PC-9 (cell line): ENCODE results near the gene CDIPT. TPM values are rescaled to one million over a fixed set of nuclear protein-coding genes. Genes with fewer than 3 reads are reported as not detected.

Experiments used
- BruUV-seq: library from RNA; stranded (reverse); fragments of 400-500 nt; replicated peaks from 2 replicates; lab custom pipeline; 2021; lab: Mats Ljungman, UMichigan
- CTCF ChIA-PET: fragments of 300-600 bp; sonication (Branson Sonifier 250); formaldehyde crosslinking; loops from one replicate; lab custom pipeline; 2022; ENCODE audit warnings: antibody characterized with exemption; lab: Charles Lee
- POLR2A ChIA-PET: fragments of 300-600 bp; sonication (Branson Sonifier 250); formaldehyde crosslinking; loops from one replicate; lab custom pipeline; 2022; ENCODE audit warnings: antibody characterized with exemption; ENCODE audit not compliant: unreplicated experiment; lab: Charles Lee
- DNase-seq, 2 experiments: peaks; one replicate each; pipeline versions ENCODE4 v3.0.0 to v3.0.0-alpha.2; 2015 to 2022; ENCODE audit warnings: mixed read lengths in 1 of 2
- H2AFZ ChIP-seq: fragments of 200-600 bp; sonication (generic); 2 replicates; pipeline ENCODE4 v1.8.1; 2017; ENCODE audit warnings: antibody characterized with exemption
- H3F3A ChIP-seq: fragments of 200-600 bp; sonication (generic); 2 replicates; pipeline ENCODE4 v1.8.1; 2017; ENCODE audit warnings: antibody characterized with exemption, mild to moderate bottlenecking, low read depth; ENCODE audit not compliant: insufficient read depth
- H3K27ac ChIP-seq: fragments of 200-600 bp; sonication (generic); 2 replicates; pipeline ENCODE4 v1.6.1; 2016; ENCODE audit warnings: mixed run types
- H3K27me3 ChIP-seq: fragments of 200-600 bp; sonication (generic); 2 replicates; pipeline ENCODE4 v1.6.1; 2016; ENCODE audit warnings: low read depth, mixed run types; ENCODE audit not compliant: insufficient read depth
- H3K36me3 ChIP-seq: fragments of 200-600 bp; sonication (generic); 2 replicates; pipeline ENCODE4 v1.6.1; 2016; ENCODE audit warnings: low read depth, mixed run types
- H3K4me1 ChIP-seq: fragments of 200-600 bp; sonication (generic); replicated peaks from 2 replicates; pipeline ENCODE4 v1.6.1; 2016; ENCODE audit warnings: mixed run types; ENCODE audit not compliant: insufficient read depth
- H3K4me2 ChIP-seq: fragments of 200-600 bp; sonication (generic); 2 replicates; pipeline ENCODE4 v1.6.1; 2017; ENCODE audit warnings: mixed run types
- H3K4me3 ChIP-seq: fragments of 200-600 bp; sonication (generic); 2 replicates; pipeline ENCODE4 v1.6.1; 2016; ENCODE audit warnings: mixed run types
- H3K79me2 ChIP-seq: fragments of 200-600 bp; sonication (generic); 2 replicates; pipeline ENCODE4 v1.6.1; 2017; ENCODE audit warnings: low read depth, mixed run types
- H3K9me2 ChIP-seq: fragments of 200-600 bp; sonication (generic); 2 replicates; pipeline ENCODE4 v1.8.1; 2017; ENCODE audit warnings: mild to moderate bottlenecking; ENCODE audit not compliant: insufficient read depth
- H3K9me3 ChIP-seq: fragments of 200-600 bp; sonication (generic); 2 replicates; pipeline ENCODE4 v1.8.1; 2016; ENCODE audit warnings: low read depth; ENCODE audit not compliant: insufficient read depth
- H4K20me1 ChIP-seq: fragments of 200-600 bp; sonication (generic); 2 replicates; pipeline ENCODE4 v1.8.1; 2017; ENCODE audit not compliant: insufficient read depth
- CTCF ChIP-seq: fragments of 200-600 bp; sonication (generic); conservative IDR thresholded peaks from 2 replicates; pipeline ENCODE4 v1.6.1; 2017; ENCODE audit warnings: mixed run types, antibody characterized with exemption, mild to moderate bottlenecking, moderate library complexity
- EZH2 ChIP-seq: fragments of 200-600 bp; sonication (generic); IDR thresholded peaks from 2 replicates; pipeline ENCODE4 v1.8.0; 2017; ENCODE audit warnings: antibody characterized with exemption, low read depth
- intact Hi-C: fragments of 100-400 bp; cut with micrococcal nuclease; formaldehyde crosslinking; loops from one replicate; pipeline ENCODE4 v1.10.0; 2022; ENCODE audit not compliant: unreplicated experiment
- total RNA-seq: library from RNA; stranded (reverse); gene quantifications from 2 replicates; pipeline ENCODE4 v1.2.3, GENCODE V29; 2021

CDIPT gene
- total RNA-seq, 1 experiment from 2014 or later: 90.6 TPM

DNA sequence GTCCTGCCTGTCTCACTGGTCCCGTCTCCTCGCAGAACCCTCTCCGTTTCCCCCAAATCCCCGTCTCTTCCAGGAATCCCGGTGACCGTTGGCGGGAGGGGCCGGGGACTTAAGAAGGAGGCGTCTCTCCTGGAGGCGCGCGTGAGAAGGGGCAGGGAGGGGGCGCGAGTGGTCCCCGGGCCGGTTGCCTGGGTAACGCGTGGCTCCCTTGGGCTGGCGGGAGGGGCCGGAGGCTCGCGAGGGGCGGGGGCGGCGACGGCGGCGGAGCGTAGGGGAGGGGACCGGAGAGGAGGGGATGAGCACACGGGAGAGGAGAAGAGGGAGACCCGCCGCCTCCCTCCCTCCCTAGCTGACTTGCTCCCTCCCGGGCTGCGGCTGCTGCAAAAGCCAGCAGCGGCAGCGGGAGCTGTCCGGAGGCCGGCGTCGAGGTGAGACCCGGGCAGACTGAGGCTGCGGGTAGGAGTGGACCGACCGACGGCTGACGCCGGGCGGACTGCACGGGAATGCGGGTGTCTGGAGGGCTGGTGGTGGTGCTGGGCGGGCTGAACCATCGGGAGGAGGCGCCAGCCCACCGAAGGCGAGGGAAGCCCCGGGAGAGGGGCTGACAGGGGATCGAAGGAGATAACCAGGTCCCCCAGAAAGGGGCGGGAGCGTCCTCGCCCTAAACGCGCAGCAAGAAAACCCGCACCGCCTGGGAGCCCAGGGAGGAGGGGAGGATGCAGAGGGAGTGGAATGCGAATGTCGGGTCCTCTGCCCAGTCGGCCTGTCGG is 50.9 kb downstream of the CDIPT start, which contains the start of gene PRRT2:
Gene PRRT2, plus strand, starts transcription at position 298 of the 770 bp plus-strand sequence. CDS start 862 bp downstream, outside the sequence.
- peak within 1 kb of the TSS; percentile 91 for H3K4me2 ChIP-seq
- H3K4me1 ChIP-seq: peaks cover 44% of the 10 kb centered on the region
- peak in 1 of 2 experiments; percentile 57 for DNase-seq
- POLR2A ChIA-PET: interaction anchor here (0.6 kb wide), 3 partner anchors 10 to 282 kb away, joined by 3 to 5 read pairs (median 4); no protein-coding TSS in a partner anchor
- no TSS peak for BruUV-seq
- no peaks in the 10 kb centered on the region for H3K9me2 ChIP-seq
- intact Hi-C loops: loop anchor here (2.0 to 10.0 kb wide), 2 partner anchors 183 to 217 kb away; partner anchors contain the start of gene HIRIP3
- no peaks in the 10 kb centered on the region for H3K9me3 ChIP-seq
- peaks cover 21% of the 10 kb centered on the region for H3K79me2 ChIP-seq
- peaks cover 58% of the 10 kb centered on the region for H3F3A ChIP-seq
- H3K4me3 ChIP-seq: peak within 1 kb of the TSS; percentile 58
- 0 out of 2 replicates have a peak within 1 kb of the TSS, but pooled peaks have one; percentile 9 for H3K27ac ChIP-seq
- peaks cover 10% of the 10 kb centered on the region; the same call in 1 of the 2 replicates for H4K20me1 ChIP-seq
- TF ChIP-seq CTCF: no peak
- 0 out of 2 replicates have a peak, but pooled peaks have one; percentile 39 for TF ChIP-seq EZH2
- H3K36me3 ChIP-seq: 0 out of 2 replicates have a peak, but pooled peaks cover 9% of the 10 kb centered on the region
- CTCF ChIA-PET: interaction anchor here (0.6 to 0.9 kb wide), 3 partner anchors 36 to 87 kb away, joined by 3 to 15 read pairs (median 8); partner anchors contain the start of genes CDIPT and SEZ6L2
- H2AFZ ChIP-seq: peak within 1 kb of the TSS; percentile 68
- H3K27me3 ChIP-seq: no peaks in the 10 kb centered on the region

DNA sequence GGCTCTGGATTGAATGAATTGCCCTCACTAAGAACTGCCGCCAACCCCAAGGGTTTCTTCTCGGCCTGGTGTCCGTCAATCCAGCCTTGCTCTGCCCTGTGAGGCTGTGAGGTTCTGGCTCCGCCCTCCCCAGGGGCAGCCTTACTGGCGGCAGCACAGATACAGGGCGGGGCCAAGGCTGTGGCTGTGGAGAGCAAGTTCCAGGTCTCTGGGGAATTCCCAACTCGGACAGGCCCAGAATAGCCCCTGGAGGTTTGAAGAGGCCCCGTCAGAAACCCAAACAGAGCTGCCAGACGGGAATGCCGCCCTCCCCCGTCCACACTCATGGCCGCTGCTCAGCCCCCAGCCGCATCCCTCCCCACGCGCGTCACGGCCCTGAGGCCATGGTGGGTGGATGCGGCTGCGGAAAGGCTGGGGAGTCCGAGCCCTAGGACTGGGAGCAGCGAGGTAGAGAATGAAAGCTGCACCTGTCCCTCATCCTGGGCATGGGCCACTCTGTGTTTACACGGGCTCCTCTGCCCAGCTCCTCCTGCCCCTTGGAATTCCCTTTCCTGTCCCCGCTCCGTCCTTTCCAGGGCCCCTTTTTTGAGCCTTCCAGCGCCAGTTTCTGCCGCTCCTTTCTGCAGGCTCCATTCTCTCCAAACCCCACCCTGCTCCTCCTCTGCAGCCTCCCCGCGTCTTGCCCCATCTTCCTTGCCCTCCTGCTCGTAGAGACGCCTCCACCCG is 51.7 kb downstream of the CDIPT start:
- intact Hi-C loops: loop anchor here (2.0 to 10.0 kb wide), 2 partner anchors 183 to 217 kb away; partner anchors contain the start of gene HIRIP3
- peak overlapping the region; percentile 58 for H3K4me3 ChIP-seq
- H3K9me3 ChIP-seq: no peaks in the 10 kb centered on the region
- peaks cover 58% of the 10 kb centered on the region for H3F3A ChIP-seq
- no peaks in the 10 kb centered on the region for H3K27me3 ChIP-seq
- ChIA-PET CTCF (interaction anchor here (0.6 to 0.9 kb wide), 3 partner anchors 37 to 88 kb away, joined by 3 to 15 read pairs (median 8); partner anchors contain the start of genes CDIPT and SEZ6L2), POLR2A (interaction anchor here (0.6 kb wide), 3 partner anchors 9 to 283 kb away, joined by 3 to 5 read pairs (median 3); partner anchors contain the start of gene MVP)
- H3K36me3 ChIP-seq: 0 out of 2 replicates have a peak, but pooled peaks cover 9% of the 10 kb centered on the region
- H2AFZ ChIP-seq: peak overlapping the region; percentile 68
- peak overlapping the region; percentile 91 for H3K4me2 ChIP-seq
- H3K27ac ChIP-seq: 0 out of 2 replicates have a peak overlapping the region, but pooled peaks have one; percentile 9
- TF ChIP-seq EZH2 (no peak), CTCF (no peak)
- H3K9me2 ChIP-seq: no peaks in the 10 kb centered on the region
- no TSS peak for BruUV-seq
- H4K20me1 ChIP-seq: peaks cover 10% of the 10 kb centered on the region; the same call in 1 of the 2 replicates
- H3K79me2 ChIP-seq: peaks cover 17% of the 10 kb centered on the region
- DNase-seq: peak; percentile 93 to 99
- peaks cover 44% of the 10 kb centered on the region for H3K4me1 ChIP-seq
